ENCODE measurements around the gene RNF2. TPM values are rescaled to one million over a fixed set of nuclear protein-coding genes. Genes with fewer than 3 reads are reported as not detected.

RNF2 gene
- total RNA-seq, 1 donor from 2014 or later = 33.4 TPM

DNA sequence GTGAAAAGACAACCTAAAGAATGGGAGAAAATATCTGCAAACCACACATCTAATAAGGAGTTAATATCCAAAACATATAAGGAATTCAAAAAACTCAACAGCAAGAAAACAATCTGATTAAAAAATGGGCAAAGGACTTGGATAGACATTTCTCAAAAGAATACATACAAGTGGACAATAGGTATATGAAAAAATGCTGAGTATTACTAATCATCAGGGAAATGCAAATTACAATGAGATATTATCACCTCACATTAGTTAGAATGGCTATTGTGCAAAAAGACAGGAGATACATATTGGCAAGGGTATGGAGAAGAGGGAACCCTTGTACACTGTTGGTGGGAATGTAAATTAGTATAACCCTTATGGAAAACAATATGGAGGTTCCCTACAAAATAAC, 66.5 kb downstream of the RNF2 start:
- Histone ChIP-seq H3K27me3 (ENCODE audit: control insufficient read depth in 3 of 3, insufficient read depth in 3 of 3, low read length in 3 of 3) (no peaks in the 10 kb centered on the region), H3K4me1 (ENCODE audit: control insufficient read depth in 3 of 3, insufficient read depth in 3 of 3, low read length in 3 of 3) (no peaks in the 10 kb centered on the region), H3K36me3 (ENCODE audit: control insufficient read depth in 3 of 3, insufficient read depth in 3 of 3, low read length in 3 of 3) (no peaks in the 10 kb centered on the region), H3K4me3 (ENCODE audit: low read length in 3 of 3) (no peak overlapping the region), H3K27ac (ENCODE audit: low read depth, low read length) (no peak overlapping the region), H3K9me3 (ENCODE audit: control insufficient read depth in 3 of 3, low read length in 3 of 3) (peaks cover 0 to 3% (median 3%) of the 10 kb centered on the region in 3 donors), H3K9ac (ENCODE audit: low read depth in 1 of 3, low read length in 3 of 3) (no peak overlapping the region)

- Histone ChIP-seq H3K9ac (ENCODE audit: low read depth in 1 of 3, low read length in 3 of 3) (no peak overlapping the region), H3K4me1 (ENCODE audit: control insufficient read depth in 3 of 3, insufficient read depth in 3 of 3, low read length in 3 of 3) (no peaks in the 10 kb centered on the region), H3K36me3 (ENCODE audit: control insufficient read depth in 3 of 3, insufficient read depth in 3 of 3, low read length in 3 of 3) (peaks cover 0 to 3% (median 1%) of the 10 kb centered on the region in 3 donors), H3K4me3 (ENCODE audit: low read length in 3 of 3) (no peak overlapping the region), H3K27ac (ENCODE audit: low read depth, low read length) (no peak overlapping the region), H3K27me3 (ENCODE audit: control insufficient read depth in 3 of 3, insufficient read depth in 3 of 3, low read length in 3 of 3) (no peaks in the 10 kb centered on the region), H3K9me3 (ENCODE audit: control insufficient read depth in 3 of 3, low read length in 3 of 3) (peaks cover 0 to 3% (median 3%) of the 10 kb centered on the region in 3 donors)
These were observed 67.0 kb downstream of the RNF2 start for GRCh38 chr1:185112356-185112755.

DNA sequence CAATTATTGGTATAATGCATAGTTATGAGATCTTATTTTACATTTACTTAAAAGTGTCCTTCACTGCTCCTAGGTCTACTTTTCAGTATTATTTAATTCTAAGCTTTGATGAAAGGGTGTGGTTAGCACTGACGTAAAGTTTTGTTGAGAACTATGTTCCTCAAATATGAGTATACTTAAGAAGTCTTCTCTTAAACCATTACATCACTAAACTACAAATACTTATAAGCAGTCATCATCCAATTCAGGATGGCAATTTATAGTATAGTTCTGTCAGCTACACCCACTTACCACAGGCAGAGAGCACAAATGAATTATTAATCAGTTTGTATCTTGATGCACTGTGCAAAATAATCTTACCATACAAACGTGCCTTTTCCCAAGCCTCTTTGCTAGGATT, 84.3 kb downstream of the RNF2 start:
- Histone ChIP-seq H3K36me3 (ENCODE audit: control insufficient read depth in 3 of 3, insufficient read depth in 3 of 3, low read length in 3 of 3) (peaks cover 9 to 46% (median 36%) of the 10 kb centered on the region in 3 donors), H3K27me3 (ENCODE audit: control insufficient read depth in 3 of 3, insufficient read depth in 3 of 3, low read length in 3 of 3) (no peaks in the 10 kb centered on the region), H3K27ac (ENCODE audit: low read depth, low read length) (no peak overlapping the region), H3K9me3 (ENCODE audit: control insufficient read depth in 3 of 3, low read length in 3 of 3) (no peaks in the 10 kb centered on the region), H3K9ac (ENCODE audit: low read depth in 1 of 3, low read length in 3 of 3) (no peak overlapping the region), H3K4me1 (ENCODE audit: control insufficient read depth in 3 of 3, insufficient read depth in 3 of 3, low read length in 3 of 3) (no peaks in the 10 kb centered on the region), H3K4me3 (ENCODE audit: low read length in 3 of 3) (no peak overlapping the region)

GRCh38 chr1:185132534-185132933, 87.2 kb downstream of the RNF2 start:
- Histone ChIP-seq H3K4me1 (ENCODE audit: control insufficient read depth in 3 of 3, insufficient read depth in 3 of 3, low read length in 3 of 3) (no peaks in the 10 kb centered on the region), H3K27ac (ENCODE audit: low read depth, low read length) (no peak overlapping the region), H3K4me3 (ENCODE audit: low read length in 3 of 3) (no peak overlapping the region), H3K36me3 (ENCODE audit: control insufficient read depth in 3 of 3, insufficient read depth in 3 of 3, low read length in 3 of 3) (peaks cover 3 to 42% (median 30%) of the 10 kb centered on the region in 3 donors), H3K27me3 (ENCODE audit: control insufficient read depth in 3 of 3, insufficient read depth in 3 of 3, low read length in 3 of 3) (no peaks in the 10 kb centered on the region), H3K9ac (ENCODE audit: low read depth in 1 of 3, low read length in 3 of 3) (no peak overlapping the region), H3K9me3 (ENCODE audit: control insufficient read depth in 3 of 3, low read length in 3 of 3) (no peaks in the 10 kb centered on the region)

GRCh38 chr1:185137896-185138545, 92.7 kb downstream of the RNF2 start:
- H3K27me3 ChIP-seq (ENCODE audit: control insufficient read depth in 3 of 3, insufficient read depth in 3 of 3, low read length in 3 of 3) = no peaks in the 10 kb centered on the region
- H3K9me3 ChIP-seq (ENCODE audit: control insufficient read depth in 3 of 3, low read length in 3 of 3) = no peaks in the 10 kb centered on the region
- no peak overlapping the region for H3K4me3 ChIP-seq (ENCODE audit: low read length in 3 of 3)
- no peak overlapping the region for H3K27ac ChIP-seq (ENCODE audit: low read depth, low read length)
- H3K36me3 ChIP-seq (ENCODE audit: control insufficient read depth in 3 of 3, insufficient read depth in 3 of 3, low read length in 3 of 3) = peaks cover 10 to 49% (median 32%) of the 10 kb centered on the region in 3 donors
- no peaks in the 10 kb centered on the region for H3K4me1 ChIP-seq (ENCODE audit: control insufficient read depth in 3 of 3, insufficient read depth in 3 of 3, low read length in 3 of 3)
- no peak overlapping the region for H3K9ac ChIP-seq (ENCODE audit: low read depth in 1 of 3, low read length in 3 of 3)

DNA sequence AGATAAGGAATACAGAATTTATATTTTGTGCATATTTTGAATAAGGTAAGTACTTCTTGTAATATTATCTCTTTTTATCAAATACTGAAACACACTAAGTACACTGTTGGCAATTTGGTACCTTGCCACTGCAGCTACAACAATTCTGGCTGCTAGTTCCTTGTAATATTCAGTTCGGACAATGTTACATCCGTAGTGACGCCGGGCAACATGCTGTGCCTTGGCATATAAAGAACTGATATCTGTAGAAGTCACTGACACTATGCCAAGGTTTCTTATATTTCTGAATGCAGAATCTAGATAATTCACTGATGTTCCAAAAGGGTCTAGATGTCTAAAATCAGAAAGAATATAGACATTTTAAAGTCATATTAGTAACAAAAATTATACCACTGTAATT, 93.9 kb downstream of the RNF2 start:
- no peaks in the 10 kb centered on the region for H3K27me3 ChIP-seq (ENCODE audit: control insufficient read depth in 3 of 3, insufficient read depth in 3 of 3, low read length in 3 of 3)
- no peaks in the 10 kb centered on the region for H3K9me3 ChIP-seq (ENCODE audit: control insufficient read depth in 3 of 3, low read length in 3 of 3)
- no peak overlapping the region for H3K4me3 ChIP-seq (ENCODE audit: low read length in 3 of 3)
- H3K4me1 ChIP-seq (ENCODE audit: control insufficient read depth in 3 of 3, insufficient read depth in 3 of 3, low read length in 3 of 3) = no peaks in the 10 kb centered on the region
- H3K36me3 ChIP-seq (ENCODE audit: control insufficient read depth in 3 of 3, insufficient read depth in 3 of 3, low read length in 3 of 3) = peaks cover 10 to 39% (median 34%) of the 10 kb centered on the region in 3 donors
- no peak overlapping the region for H3K9ac ChIP-seq (ENCODE audit: low read depth in 1 of 3, low read length in 3 of 3)
- H3K27ac ChIP-seq (ENCODE audit: low read depth, low read length) = no peak overlapping the region

DNA sequence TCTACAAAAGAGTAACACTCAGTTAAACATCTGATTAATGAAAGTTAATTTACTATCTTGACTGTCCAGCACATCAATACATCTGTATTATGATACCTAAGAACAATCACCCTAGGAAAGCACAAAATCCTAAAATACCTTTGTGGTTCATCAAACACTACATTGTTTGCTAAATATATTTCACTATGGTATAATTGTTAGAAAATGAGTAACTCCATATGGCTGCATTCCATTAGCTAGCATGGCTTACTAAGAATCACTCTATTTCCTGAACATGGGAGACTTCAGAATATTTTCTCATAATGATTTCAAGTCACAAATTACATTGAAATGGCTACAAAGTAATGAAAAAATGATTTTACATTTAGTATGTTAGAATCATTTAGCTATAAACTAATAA, 98.9 kb downstream of the RNF2 start:
- no peak overlapping the region for H3K9ac ChIP-seq (ENCODE audit: low read depth in 1 of 3, low read length in 3 of 3)
- no peak overlapping the region for H3K27ac ChIP-seq (ENCODE audit: low read depth, low read length)
- H3K4me1 ChIP-seq (ENCODE audit: control insufficient read depth in 3 of 3, insufficient read depth in 3 of 3, low read length in 3 of 3) = no peaks in the 10 kb centered on the region
- H3K4me3 ChIP-seq (ENCODE audit: low read length in 3 of 3) = no peak overlapping the region
- H3K36me3 ChIP-seq (ENCODE audit: control insufficient read depth in 3 of 3, insufficient read depth in 3 of 3, low read length in 3 of 3) = peaks cover 13 to 56% (median 43%) of the 10 kb centered on the region in 3 donors
- H3K9me3 ChIP-seq (ENCODE audit: control insufficient read depth in 3 of 3, low read length in 3 of 3) = no peaks in the 10 kb centered on the region
- no peaks in the 10 kb centered on the region for H3K27me3 ChIP-seq (ENCODE audit: control insufficient read depth in 3 of 3, insufficient read depth in 3 of 3, low read length in 3 of 3)

- Histone ChIP-seq H3K36me3 (ENCODE audit: control insufficient read depth in 3 of 3, insufficient read depth in 3 of 3, low read length in 3 of 3) (peaks cover 8 to 36% (median 28%) of the 10 kb centered on the region in 3 donors), H3K9me3 (ENCODE audit: control insufficient read depth in 3 of 3, low read length in 3 of 3) (no peaks in the 10 kb centered on the region), H3K27ac (ENCODE audit: low read depth, low read length) (no peak overlapping the region), H3K4me1 (ENCODE audit: control insufficient read depth in 3 of 3, insufficient read depth in 3 of 3, low read length in 3 of 3) (peaks cover 0 to 11% (median 4%) of the 10 kb centered on the region in 3 donors), H3K27me3 (ENCODE audit: control insufficient read depth in 3 of 3, insufficient read depth in 3 of 3, low read length in 3 of 3) (no peaks in the 10 kb centered on the region), H3K9ac (ENCODE audit: low read depth in 1 of 3, low read length in 3 of 3) (no peak overlapping the region), H3K4me3 (ENCODE audit: low read length in 3 of 3) (no peak overlapping the region)
These were observed 105.9 kb downstream of the RNF2 start for GRCh38 chr1:185151215-185151614.

Small RNA genes within 50 kb of the gene (small RNA-seq; reads per million reads assigned to genes)
- gene RNA5SP72 = not detected

Other genes starting within 250 kb of the RNF2 start
- gene NIBAN1, start 71.0 kb upstream of the RNF2 start, total RNA-seq = 68.4 TPM
- gene TRMT1L, start 111.4 kb downstream of the RNF2 start, total RNA-seq = 18.3 TPM
- 15.7 TPM for gene SWT1, start 111.6 kb downstream of the RNF2 start, total RNA-seq